ENCODE data around the gene PRR7.
"Not testable (repeated sequence)": the region's sequence is repeated elsewhere in the genome, so short reads cannot be mapped to it uniquely, and the experiment has no call there.

Gene PRR7

GRCh38 chr5:177470759-177471536, 24.3 kb downstream of the PRR7 start:
- DNase-seq = no peak

- no peak for DNase-seq
Observed at GRCh38 chr5:177471610-177472356, 25.2 kb downstream of the PRR7 start.

GRCh38 chr5:177472460-177473442, 26.1 kb downstream of the PRR7 start:
- DNase-seq = no peak

- no peak for DNase-seq
Observed at GRCh38 chr5:177473443-177474001, 26.9 kb downstream of the PRR7 start, which contains the start of gene DBN1. Gene DBN1 (minus strand): TSS chr5:177473634. CDS start chr5:177473521, 113 bp downstream.

GRCh38 chr5:177474002-177474476, 27.4 kb downstream of the PRR7 start:
- no peak for DNase-seq

GRCh38 chr5:177474846-177475562, 28.4 kb downstream of the PRR7 start:
- no peak for DNase-seq

GRCh38 chr5:177475563-177476427, 29.2 kb downstream of the PRR7 start:
- no peak for DNase-seq

GRCh38 chr5:177476531-177477233, 30.1 kb downstream of the PRR7 start:
- DNase-seq = no peak

- DNase-seq = no peak
Observed at GRCh38 chr5:177477701-177478477, 31.3 kb downstream of the PRR7 start.

GRCh38 chr5:177478711-177479646, 32.4 kb downstream of the PRR7 start:
- no peak for DNase-seq

- DNase-seq = no peak
Observed at GRCh38 chr5:177479774-177480173, 33.2 kb downstream of the PRR7 start.

GRCh38 chr5:177482359-177482795, 35.8 kb downstream of the PRR7 start:
- no peak for DNase-seq

- DNase-seq = no peak
Observed at GRCh38 chr5:177483042-177483441, 36.4 kb downstream of the PRR7 start.

GRCh38 chr5:177483994-177484901, 37.6 kb downstream of the PRR7 start:
- DNase-seq = no peak

GRCh38 chr5:177484902-177485549, 38.4 kb downstream of the PRR7 start:
- DNase-seq = no peak

GRCh38 chr5:177485753-177486152, 39.1 kb downstream of the PRR7 start:
- DNase-seq = not testable (repeated sequence)

All from effector CD4-positive, alpha-beta T cell (primary cell).